HEK293 (cell line): Measurements from ENCODE around the gene NRG2.

Experiments
- CTCF ChIA-PET: fragments of 350-600 bp; formaldehyde crosslinking; extraction: SDS; loops from one replicate; lab custom pipeline; 2021; ENCODE audit warnings: antibody characterized with exemption; lab: Yijun Ruan, JAX
- POLR2A ChIA-PET: fragments of 300-600 bp; formaldehyde crosslinking; extraction: SDS; loops from one replicate; lab custom pipeline; 2020; ENCODE audit warnings: antibody characterized with exemption, inconsistent platforms; lab: Yijun Ruan, JAX
- H3K27ac ChIP-seq: fragments of 200-500 bp; sonication (Bioruptor generic); 2 replicates; pipeline ENCODE4 v1.5.1; 2014; ENCODE audit warnings: low read depth, low read length, control low read depth, inconsistent platforms; ENCODE audit errors: extremely low read depth
- H3K36me3 ChIP-seq, 2 experiments: fragments of 200-500 bp in 1 of 2; sonication (Bioruptor generic) in 1 of 2; 1 replicate in 1 of 2; 2 replicates in 1 of 2; pipeline ENCODE4 v1.5.1; 2014 to 2017; ENCODE audit warnings: inconsistent platforms in 2 of 2, low read length in 2 of 2; ENCODE audit not compliant: control insufficient read depth in 2 of 2, insufficient read depth in 1 of 2
- H3K4me1 ChIP-seq: fragments of 200-500 bp; sonication (Bioruptor generic); 2 replicates; pipeline ENCODE4 v1.5.1; 2014; ENCODE audit warnings: mild to moderate bottlenecking, low read length, inconsistent platforms; ENCODE audit not compliant: control insufficient read depth, insufficient read depth
- H3K4me3 ChIP-seq: 2 replicates; pipeline ENCODE4 v1.5.1; 2011; ENCODE audit warnings: low read depth, mild to moderate bottlenecking, control low read depth, low read length, moderate library complexity
- H3K9me3 ChIP-seq: fragments of 200-500 bp; sonication (Bioruptor generic); 2 replicates; pipeline ENCODE4 v1.5.1; 2014; ENCODE audit warnings: low read depth, low read length, inconsistent platforms; ENCODE audit not compliant: control insufficient read depth, insufficient read depth
- EGR2 ChIP-seq: fragments of 450-650 bp; formaldehyde crosslinking; IDR thresholded peaks from 2 replicates; pipeline ENCODE4 v1.5.1; 2016; ENCODE audit warnings: low read depth, missing biosample characterization, missing genetic modification characterization
- OSR2 ChIP-seq: fragments of 450-650 bp; formaldehyde crosslinking; IDR thresholded peaks from 2 replicates; pipeline ENCODE4 v1.5.1; 2016; ENCODE audit warnings: missing biosample characterization, missing genetic modification characterization
- SALL2 ChIP-seq: fragments of 450-650 bp; formaldehyde crosslinking; IDR thresholded peaks from 2 replicates; pipeline ENCODE4 v1.5.0; 2017; ENCODE audit warnings: missing biosample characterization, mild to moderate bottlenecking, missing genetic modification characterization, borderline replicate concordance
- ZBTB48 ChIP-seq: fragments of 450-650 bp; formaldehyde crosslinking; IDR thresholded peaks from 2 replicates; pipeline ENCODE4 v1.5.1; 2016; ENCODE audit warnings: missing biosample characterization, missing genetic modification characterization
- ZNF16 ChIP-seq: fragments of 450-650 bp; formaldehyde crosslinking; IDR thresholded peaks from 2 replicates; pipeline ENCODE4 v1.5.1; 2016; ENCODE audit warnings: low read depth, missing biosample characterization, missing genetic modification characterization
- ZNF221 ChIP-seq: fragments of 450-650 bp; formaldehyde crosslinking; IDR thresholded peaks from 2 replicates; pipeline ENCODE4 v1.5.1; 2017; ENCODE audit warnings: missing biosample characterization, missing genetic modification characterization, borderline replicate concordance
- ZNF354C ChIP-seq: fragments of 450-650 bp; formaldehyde crosslinking; IDR thresholded peaks from 2 replicates; pipeline ENCODE4 v1.5.1; 2016; ENCODE audit warnings: missing biosample characterization, missing genetic modification characterization, low read depth, borderline replicate concordance
- ZNF404 ChIP-seq: fragments of 450-650 bp; formaldehyde crosslinking; IDR thresholded peaks from 2 replicates; pipeline ENCODE4 v1.5.1; 2017; ENCODE audit warnings: missing biosample characterization, missing genetic modification characterization
- ZNF530 ChIP-seq: fragments of 450-650 bp; formaldehyde crosslinking; IDR thresholded peaks from 2 replicates; pipeline ENCODE4 v1.5.1; 2016; ENCODE audit warnings: low read depth, missing biosample characterization, missing genetic modification characterization
- TF ChIP-seq, protein P1 (sequence below): fragments of 450-650 bp; formaldehyde crosslinking; conservative IDR thresholded peaks from 2 replicates; pipeline ENCODE4 v1.5.1; 2016; ENCODE audit warnings: low read depth, missing biosample characterization, missing genetic modification characterization
- TF ChIP-seq, protein P2 (sequence below): sonication (generic); formaldehyde crosslinking; IDR thresholded peaks from 2 replicates; pipeline ENCODE4 v1.8.1; 2022; ENCODE audit warnings: mild to moderate bottlenecking, moderate library complexity, missing genetic modification reagents
- TF ChIP-seq, protein P3 (sequence below): fragments of 450-650 bp; formaldehyde crosslinking; IDR thresholded peaks from 2 replicates; pipeline ENCODE4 v1.5.1; 2016; ENCODE audit warnings: missing biosample characterization, missing genetic modification characterization, borderline replicate concordance
- TF ChIP-seq, protein P4 (sequence below): fragments of 450-650 bp; formaldehyde crosslinking; IDR thresholded peaks from 2 replicates; pipeline ENCODE4 v1.5.1; 2016; ENCODE audit warnings: missing biosample characterization, missing genetic modification characterization
- TF ChIP-seq, protein P5 (sequence below): fragments of 450-650 bp; formaldehyde crosslinking; IDR thresholded peaks from 2 replicates; pipeline ENCODE4 v1.5.1; 2017; ENCODE audit warnings: missing biosample characterization, missing genetic modification characterization

Gene NRG2

DNA sequence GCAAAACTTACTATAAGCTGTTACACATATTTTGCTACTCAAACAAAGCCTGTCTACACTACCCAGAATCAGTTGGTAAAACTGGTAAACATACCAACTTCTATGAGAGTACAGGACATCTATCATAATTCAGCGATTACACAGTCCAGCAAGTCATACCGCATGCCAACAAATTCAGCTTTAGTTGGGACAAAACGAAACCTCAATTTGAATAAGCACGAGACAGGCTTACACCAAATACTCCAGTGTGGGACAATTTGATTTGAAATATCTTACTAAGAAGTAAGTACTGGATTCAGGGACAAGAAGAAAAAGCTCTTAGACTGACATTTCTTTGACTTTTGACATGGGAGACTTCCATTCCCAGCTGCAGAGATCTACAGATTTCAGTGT, 2.0 kb downstream of the NRG2 start:
- Histone ChIP-seq H3K36me3 (no peaks in the 10 kb centered on the region), H3K4me1 (peaks cover 19% of the 10 kb centered on the region), H3K9me3 (no peaks in the 10 kb centered on the region), H3K27ac (peak overlapping the region; percentile 59; the same call in 1 of the 2 replicates), H3K4me3 (peak overlapping the region; percentile 70)
- POLR2A ChIA-PET = interaction anchor here (0.5 to 1.2 kb wide), 5 partner anchors 14 to 1901 kb away, joined by 3 to 5 read pairs (median 4); no protein-coding TSS in a partner anchor
- CTCF ChIA-PET = interaction anchor here (0.5 to 4.8 kb wide), 12 partner anchors 9 to 638 kb away, joined by 3 to 35 read pairs (median 4); no protein-coding TSS in a partner anchor
- TF ChIP-seq, protein P1, sequence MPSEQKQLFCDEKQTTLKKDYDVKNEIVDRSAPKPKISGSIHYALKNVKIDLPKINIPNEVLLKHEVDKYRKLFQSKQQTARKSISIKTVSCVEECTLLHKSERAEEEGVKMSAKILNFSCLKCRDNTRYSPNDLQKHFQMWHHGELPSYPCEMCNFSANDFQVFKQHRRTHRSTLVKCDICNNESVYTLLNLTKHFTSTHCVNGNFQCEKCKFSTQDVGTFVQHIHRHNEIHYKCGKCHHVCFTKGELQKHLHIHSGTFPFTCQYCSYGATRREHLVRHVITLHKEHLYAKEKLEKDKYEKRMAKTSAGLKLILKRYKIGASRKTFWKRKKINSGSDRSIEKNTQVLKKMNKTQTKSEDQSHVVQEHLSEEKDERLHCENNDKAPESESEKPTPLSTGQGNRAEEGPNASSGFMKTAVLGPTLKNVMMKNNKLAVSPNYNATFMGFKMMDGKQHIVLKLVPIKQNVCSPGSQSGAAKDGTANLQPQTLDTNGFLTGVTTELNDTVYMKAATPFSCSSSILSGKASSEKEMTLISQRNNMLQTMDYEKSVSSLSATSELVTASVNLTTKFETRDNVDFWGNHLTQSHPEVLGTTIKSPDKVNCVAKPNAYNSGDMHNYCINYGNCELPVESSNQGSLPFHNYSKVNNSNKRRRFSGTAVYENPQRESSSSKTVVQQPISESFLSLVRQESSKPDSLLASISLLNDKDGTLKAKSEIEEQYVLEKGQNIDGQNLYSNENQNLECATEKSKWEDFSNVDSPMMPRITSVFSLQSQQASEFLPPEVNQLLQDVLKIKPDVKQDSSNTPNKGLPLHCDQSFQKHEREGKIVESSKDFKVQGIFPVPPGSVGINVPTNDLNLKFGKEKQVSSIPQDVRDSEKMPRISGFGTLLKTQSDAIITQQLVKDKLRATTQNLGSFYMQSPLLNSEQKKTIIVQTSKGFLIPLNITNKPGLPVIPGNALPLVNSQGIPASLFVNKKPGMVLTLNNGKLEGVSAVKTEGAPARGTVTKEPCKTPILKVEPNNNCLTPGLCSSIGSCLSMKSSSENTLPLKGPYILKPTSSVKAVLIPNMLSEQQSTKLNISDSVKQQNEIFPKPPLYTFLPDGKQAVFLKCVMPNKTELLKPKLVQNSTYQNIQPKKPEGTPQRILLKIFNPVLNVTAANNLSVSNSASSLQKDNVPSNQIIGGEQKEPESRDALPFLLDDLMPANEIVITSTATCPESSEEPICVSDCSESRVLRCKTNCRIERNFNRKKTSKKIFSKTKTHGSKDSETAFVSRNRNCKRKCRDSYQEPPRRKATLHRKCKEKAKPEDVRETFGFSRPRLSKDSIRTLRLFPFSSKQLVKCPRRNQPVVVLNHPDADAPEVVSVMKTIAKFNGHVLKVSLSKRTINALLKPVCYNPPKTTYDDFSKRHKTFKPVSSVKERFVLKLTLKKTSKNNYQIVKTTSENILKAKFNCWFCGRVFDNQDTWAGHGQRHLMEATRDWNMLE (tag by site-specific recombination) = no peak
- TF ChIP-seq ZNF16 (tag by site-specific recombination) (no peak), ZNF354C (tag by site-specific recombination) (no peak)
- TF ChIP-seq, protein P2, sequence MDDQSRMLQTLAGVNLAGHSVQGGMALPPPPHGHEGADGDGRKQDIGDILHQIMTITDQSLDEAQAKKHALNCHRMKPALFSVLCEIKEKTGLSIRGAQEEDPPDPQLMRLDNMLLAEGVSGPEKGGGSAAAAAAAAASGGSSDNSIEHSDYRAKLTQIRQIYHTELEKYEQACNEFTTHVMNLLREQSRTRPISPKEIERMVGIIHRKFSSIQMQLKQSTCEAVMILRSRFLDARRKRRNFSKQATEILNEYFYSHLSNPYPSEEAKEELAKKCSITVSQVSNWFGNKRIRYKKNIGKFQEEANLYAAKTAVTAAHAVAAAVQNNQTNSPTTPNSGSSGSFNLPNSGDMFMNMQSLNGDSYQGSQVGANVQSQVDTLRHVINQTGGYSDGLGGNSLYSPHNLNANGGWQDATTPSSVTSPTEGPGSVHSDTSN (CRISPR knock-in tag) = no peak
- TF ChIP-seq, protein P3, sequence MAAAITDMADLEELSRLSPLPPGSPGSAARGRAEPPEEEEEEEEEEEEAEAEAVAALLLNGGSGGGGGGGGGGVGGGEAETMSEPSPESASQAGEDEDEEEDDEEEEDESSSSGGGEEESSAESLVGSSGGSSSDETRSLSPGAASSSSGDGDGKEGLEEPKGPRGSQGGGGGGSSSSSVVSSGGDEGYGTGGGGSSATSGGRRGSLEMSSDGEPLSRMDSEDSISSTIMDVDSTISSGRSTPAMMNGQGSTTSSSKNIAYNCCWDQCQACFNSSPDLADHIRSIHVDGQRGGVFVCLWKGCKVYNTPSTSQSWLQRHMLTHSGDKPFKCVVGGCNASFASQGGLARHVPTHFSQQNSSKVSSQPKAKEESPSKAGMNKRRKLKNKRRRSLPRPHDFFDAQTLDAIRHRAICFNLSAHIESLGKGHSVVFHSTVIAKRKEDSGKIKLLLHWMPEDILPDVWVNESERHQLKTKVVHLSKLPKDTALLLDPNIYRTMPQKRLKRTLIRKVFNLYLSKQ (tag by site-specific recombination) = no peak

DNA sequence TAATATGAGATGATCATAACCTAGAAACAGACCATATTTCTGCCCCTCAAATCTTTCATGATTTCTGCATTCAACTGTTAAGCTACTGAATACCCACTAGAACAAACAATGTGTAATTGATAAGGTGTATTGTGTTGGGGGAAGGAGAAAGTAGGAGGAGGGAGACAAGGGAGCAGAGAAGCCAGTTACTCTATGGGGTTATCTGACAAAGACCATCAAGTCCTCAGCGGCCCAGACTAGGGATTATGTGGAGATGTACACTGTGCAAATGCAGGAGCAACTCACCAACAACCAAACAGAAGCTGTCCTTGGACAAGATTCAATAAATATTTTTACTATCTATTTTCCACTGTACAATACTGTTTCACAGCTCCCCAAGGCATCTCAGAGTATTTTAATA, 2.7 kb downstream of the NRG2 start:
- Histone ChIP-seq H3K4me3 (no peak overlapping the region), H3K4me1 (peaks cover 19% of the 10 kb centered on the region), H3K9me3 (no peaks in the 10 kb centered on the region), H3K36me3 (no peaks in the 10 kb centered on the region), H3K27ac (no peak overlapping the region)
- TF ChIP-seq OSR2 (tag by site-specific recombination) (0 out of 2 replicates have a peak, but pooled peaks have one; percentile 25), ZBTB48 (tag by site-specific recombination) (peak; percentile 82), ZNF404 (tag by site-specific recombination) (no peak), EGR2 (tag by site-specific recombination) (no peak), ZNF530 (tag by site-specific recombination) (no peak), SALL2 (tag by site-specific recombination) (no peak), ZNF221 (tag by site-specific recombination) (no peak)
- TF ChIP-seq, protein P4, sequence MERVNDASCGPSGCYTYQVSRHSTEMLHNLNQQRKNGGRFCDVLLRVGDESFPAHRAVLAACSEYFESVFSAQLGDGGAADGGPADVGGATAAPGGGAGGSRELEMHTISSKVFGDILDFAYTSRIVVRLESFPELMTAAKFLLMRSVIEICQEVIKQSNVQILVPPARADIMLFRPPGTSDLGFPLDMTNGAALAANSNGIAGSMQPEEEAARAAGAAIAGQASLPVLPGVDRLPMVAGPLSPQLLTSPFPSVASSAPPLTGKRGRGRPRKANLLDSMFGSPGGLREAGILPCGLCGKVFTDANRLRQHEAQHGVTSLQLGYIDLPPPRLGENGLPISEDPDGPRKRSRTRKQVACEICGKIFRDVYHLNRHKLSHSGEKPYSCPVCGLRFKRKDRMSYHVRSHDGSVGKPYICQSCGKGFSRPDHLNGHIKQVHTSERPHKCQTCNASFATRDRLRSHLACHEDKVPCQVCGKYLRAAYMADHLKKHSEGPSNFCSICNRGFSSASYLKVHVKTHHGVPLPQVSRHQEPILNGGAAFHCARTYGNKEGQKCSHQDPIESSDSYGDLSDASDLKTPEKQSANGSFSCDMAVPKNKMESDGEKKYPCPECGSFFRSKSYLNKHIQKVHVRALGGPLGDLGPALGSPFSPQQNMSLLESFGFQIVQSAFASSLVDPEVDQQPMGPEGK (tag by site-specific recombination) = no peak
- TF ChIP-seq, protein P5, sequence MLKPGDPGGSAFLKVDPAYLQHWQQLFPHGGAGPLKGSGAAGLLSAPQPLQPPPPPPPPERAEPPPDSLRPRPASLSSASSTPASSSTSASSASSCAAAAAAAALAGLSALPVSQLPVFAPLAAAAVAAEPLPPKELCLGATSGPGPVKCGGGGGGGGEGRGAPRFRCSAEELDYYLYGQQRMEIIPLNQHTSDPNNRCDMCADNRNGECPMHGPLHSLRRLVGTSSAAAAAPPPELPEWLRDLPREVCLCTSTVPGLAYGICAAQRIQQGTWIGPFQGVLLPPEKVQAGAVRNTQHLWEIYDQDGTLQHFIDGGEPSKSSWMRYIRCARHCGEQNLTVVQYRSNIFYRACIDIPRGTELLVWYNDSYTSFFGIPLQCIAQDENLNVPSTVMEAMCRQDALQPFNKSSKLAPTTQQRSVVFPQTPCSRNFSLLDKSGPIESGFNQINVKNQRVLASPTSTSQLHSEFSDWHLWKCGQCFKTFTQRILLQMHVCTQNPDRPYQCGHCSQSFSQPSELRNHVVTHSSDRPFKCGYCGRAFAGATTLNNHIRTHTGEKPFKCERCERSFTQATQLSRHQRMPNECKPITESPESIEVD (tag by site-specific recombination) = no peak
- POLR2A ChIA-PET = no interaction called here
- CTCF ChIA-PET = interaction anchor here (0.8 to 4.8 kb wide), 7 partner anchors 8 to 120 kb away, joined by 3 to 35 read pairs (median 4); no protein-coding TSS in a partner anchor
